ENCODE results near the gene NLK.

DNA sequence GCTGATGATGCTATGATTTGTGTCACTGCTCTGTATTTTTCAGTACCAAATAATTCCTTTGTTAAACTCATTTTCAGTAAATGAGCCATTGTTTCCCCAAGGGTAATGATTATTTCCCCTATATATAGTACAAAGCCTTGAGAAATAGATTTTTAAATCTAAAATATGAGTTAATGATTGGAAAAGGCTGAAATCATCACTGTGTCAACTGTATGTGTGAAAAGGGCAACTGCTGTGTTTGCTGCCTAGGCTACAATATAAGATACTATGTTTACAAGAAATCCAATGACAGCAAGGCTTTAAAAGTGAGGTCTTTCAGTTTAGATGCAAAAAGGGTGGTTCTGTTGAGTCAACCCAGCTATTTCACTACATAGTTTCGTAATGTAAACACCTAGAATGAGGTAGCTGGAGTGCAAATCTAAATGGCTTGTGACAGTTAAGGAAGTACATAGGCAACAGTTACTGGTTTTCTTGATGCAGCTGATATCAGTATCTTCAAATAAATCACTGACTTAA lies 15.3 kb downstream of the NLK start:
- TF ChIP-seq, protein P1, sequence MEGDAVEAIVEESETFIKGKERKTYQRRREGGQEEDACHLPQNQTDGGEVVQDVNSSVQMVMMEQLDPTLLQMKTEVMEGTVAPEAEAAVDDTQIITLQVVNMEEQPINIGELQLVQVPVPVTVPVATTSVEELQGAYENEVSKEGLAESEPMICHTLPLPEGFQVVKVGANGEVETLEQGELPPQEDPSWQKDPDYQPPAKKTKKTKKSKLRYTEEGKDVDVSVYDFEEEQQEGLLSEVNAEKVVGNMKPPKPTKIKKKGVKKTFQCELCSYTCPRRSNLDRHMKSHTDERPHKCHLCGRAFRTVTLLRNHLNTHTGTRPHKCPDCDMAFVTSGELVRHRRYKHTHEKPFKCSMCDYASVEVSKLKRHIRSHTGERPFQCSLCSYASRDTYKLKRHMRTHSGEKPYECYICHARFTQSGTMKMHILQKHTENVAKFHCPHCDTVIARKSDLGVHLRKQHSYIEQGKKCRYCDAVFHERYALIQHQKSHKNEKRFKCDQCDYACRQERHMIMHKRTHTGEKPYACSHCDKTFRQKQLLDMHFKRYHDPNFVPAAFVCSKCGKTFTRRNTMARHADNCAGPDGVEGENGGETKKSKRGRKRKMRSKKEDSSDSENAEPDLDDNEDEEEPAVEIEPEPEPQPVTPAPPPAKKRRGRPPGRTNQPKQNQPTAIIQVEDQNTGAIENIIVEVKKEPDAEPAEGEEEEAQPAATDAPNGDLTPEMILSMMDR (IDR thresholded peaks at IDR 0.05; ENCODE audit: insufficient read depth, low read length, poor library complexity, severe bottlenecking) = no peak
- no peak for TF ChIP-seq EZH2phosphoT487 (conservative IDR thresholded peaks at IDR 0.05; ENCODE audit: low read length)

Measured in SU-DHL-6 (cell line).